Neuronal stem cell (in vitro differentiated cells): ENCODE data around the gene NEB.

ENCODE experiments used
- DNase-seq: peaks from one replicate; pipeline ENCODE4 v3.0.0-alpha.2; 2013; ENCODE audit warnings: low spot score
- H2AFZ ChIP-seq: one replicate; pipeline ENCODE4 v1.6.1; 2013; ENCODE audit warnings: mild to moderate bottlenecking, low read length, inconsistent platforms
- H2AK5ac ChIP-seq: 2 replicates; pipeline ENCODE4 v1.6.1; 2013; ENCODE audit warnings: low read depth, mild to moderate bottlenecking, inconsistent platforms, low read length, moderate library complexity, mixed read lengths
- H2BK120ac ChIP-seq: 2 replicates; pipeline ENCODE4 v1.6.1; 2013; ENCODE audit warnings: low read depth, mild to moderate bottlenecking, inconsistent platforms, low read length, moderate library complexity, mixed read lengths
- H2BK12ac ChIP-seq: one replicate; pipeline ENCODE4 v1.6.1; 2013; ENCODE audit warnings: low read length, inconsistent platforms
- H2BK15ac ChIP-seq: 2 replicates; pipeline ENCODE4 v1.6.1; 2013; ENCODE audit warnings: mild to moderate bottlenecking, low read length, inconsistent platforms, mixed read lengths
- H2BK5ac ChIP-seq: one replicate; pipeline ENCODE4 v1.6.1; 2013; ENCODE audit warnings: inconsistent platforms, mild to moderate bottlenecking, low read length, moderate library complexity
- H3K14ac ChIP-seq: one replicate; pipeline ENCODE4 v1.6.1; 2013; ENCODE audit warnings: low read length, inconsistent platforms
- H3K18ac ChIP-seq: 2 replicates; pipeline ENCODE4 v1.6.1; 2013; ENCODE audit warnings: low read length, inconsistent platforms
- H3K23ac ChIP-seq: 2 replicates; pipeline ENCODE4 v1.6.1; 2013; ENCODE audit warnings: low read depth, mild to moderate bottlenecking, mixed read lengths, low read length, inconsistent platforms; ENCODE audit not compliant: poor library complexity
- H3K27ac ChIP-seq: replicated peaks from 3 replicates; pipeline ENCODE4 v1.5.1; 2013; ENCODE audit warnings: low read length, inconsistent platforms
- H3K27me3 ChIP-seq, 3 experiments: 2 replicates each; pipeline ENCODE4 v1.6.1; 2013; ENCODE audit warnings: low read length in 3 of 3, mild to moderate bottlenecking in 2 of 3, inconsistent platforms in 1 of 3, low read depth in 1 of 3, mixed read lengths in 1 of 3, moderate library complexity in 1 of 3; ENCODE audit not compliant: control insufficient read depth in 3 of 3, insufficient read depth in 3 of 3
- H3K36me3 ChIP-seq, 2 donors: replicated peaks in 1 of 2; 2 replicates each; pipeline ENCODE4 v1.6.1; 2013; ENCODE audit warnings: low read length in 2 of 2; ENCODE audit not compliant: control insufficient read depth in 2 of 2, insufficient read depth in 2 of 2
- H3K4ac ChIP-seq: 2 replicates; pipeline ENCODE4 v1.6.1; 2013; ENCODE audit warnings: inconsistent platforms, mild to moderate bottlenecking, low read length, moderate library complexity
- H3K4me1 ChIP-seq, 2 donors: 1 replicate in 1 of 2; 2 replicates in 1 of 2; pipeline ENCODE4 v1.6.1; 2013; ENCODE audit warnings: low read length in 2 of 2, low read depth in 1 of 2; ENCODE audit not compliant: control insufficient read depth in 2 of 2, insufficient read depth in 1 of 2
- H3K4me2 ChIP-seq: one replicate; pipeline ENCODE4 v1.6.1; 2013; ENCODE audit warnings: mild to moderate bottlenecking, low read length, inconsistent platforms; ENCODE audit not compliant: insufficient read depth, poor library complexity, severe bottlenecking
- H3K4me3 ChIP-seq, 2 donors: 2 replicates each; pipeline ENCODE4 v1.5.1; 2013; ENCODE audit warnings: low read length in 2 of 2, mild to moderate bottlenecking in 2 of 2, inconsistent platforms in 1 of 2, moderate library complexity in 1 of 2
- H3K79me1 ChIP-seq: one replicate; pipeline ENCODE4 v1.6.1; 2013; ENCODE audit warnings: low read depth, mild to moderate bottlenecking, inconsistent platforms, low read length, moderate library complexity
- H3K9ac ChIP-seq: one replicate; pipeline ENCODE4 v1.6.1; 2013; ENCODE audit warnings: mild to moderate bottlenecking, low read depth, low read length, inconsistent platforms; ENCODE audit not compliant: poor library complexity
- H3K9me3 ChIP-seq, 2 donors: replicated peaks in 1 of 2; 2 replicates each; pipeline versions ENCODE3 to v1.6.1; 2013; ENCODE audit warnings: low read length in 2 of 2, mild to moderate bottlenecking in 2 of 2, inconsistent platforms in 1 of 2, low read depth in 1 of 2, mixed read lengths in 1 of 2, moderate library complexity in 1 of 2; ENCODE audit not compliant: control insufficient read depth in 2 of 2, insufficient read depth in 1 of 2
- H4K8ac ChIP-seq: one replicate; pipeline ENCODE4 v1.6.1; 2013; ENCODE audit warnings: low read depth, mild to moderate bottlenecking, inconsistent platforms, low read length, moderate library complexity
- H4K91ac ChIP-seq: one replicate; pipeline ENCODE4 v1.6.1; 2013; ENCODE audit warnings: low read length, low read depth, mild to moderate bottlenecking, inconsistent platforms; ENCODE audit not compliant: poor library complexity
- WGBS, 2 donors: extraction: QIAGEN DNeasy Blood & Tissue Kit; methylation state at CpG; one replicate each; pipeline ENCODE4 v1.1.7; 2013; ENCODE audit warnings: missing lambda C conversion rate in 2 of 2, mixed read lengths in 1 of 2; ENCODE audit not compliant: insufficient read length in 2 of 2, insufficient replicate concordance in 1 of 2; ENCODE audit errors: extremely low coverage in 2 of 2; 5-methylcytosine and 5-hydroxymethylcytosine counted together

Gene NEB

GRCh38 chr2:151729415-151729811, 4.9 kb downstream of the NEB start:
- no peak overlapping the region for H2BK15ac ChIP-seq
- H3K4me2 ChIP-seq: no peak overlapping the region
- H3K4me1 ChIP-seq: peaks cover 2% of the 10 kb centered on the region in 2 donors
- no peaks in the 10 kb centered on the region for H3K27me3 ChIP-seq
- no peak overlapping the region for H2BK120ac ChIP-seq
- no peak overlapping the region for H3K4ac ChIP-seq
- no peak overlapping the region for H2AFZ ChIP-seq
- H2AK5ac ChIP-seq: no peak overlapping the region
- no peak overlapping the region for H3K14ac ChIP-seq
- no peak overlapping the region for H4K8ac ChIP-seq
- no peak overlapping the region for H3K9ac ChIP-seq
- no peaks in the 10 kb centered on the region for H3K9me3 ChIP-seq
- no peaks in the 10 kb centered on the region for H3K79me1 ChIP-seq
- H3K4me3 ChIP-seq: no peak overlapping the region
- H3K36me3 ChIP-seq: no peaks in the 10 kb centered on the region
- H2BK12ac ChIP-seq: no peak overlapping the region
- H2BK5ac ChIP-seq: no peak overlapping the region
- WGBS, 2 donors: no CpG with 5 or more reads among the region's 3 CpGs
- no peak overlapping the region for H3K18ac ChIP-seq
- DNase-seq: no peak
- no peak overlapping the region for H3K27ac ChIP-seq
- H3K23ac ChIP-seq: no peak overlapping the region
- H4K91ac ChIP-seq: no peak overlapping the region

DNA sequence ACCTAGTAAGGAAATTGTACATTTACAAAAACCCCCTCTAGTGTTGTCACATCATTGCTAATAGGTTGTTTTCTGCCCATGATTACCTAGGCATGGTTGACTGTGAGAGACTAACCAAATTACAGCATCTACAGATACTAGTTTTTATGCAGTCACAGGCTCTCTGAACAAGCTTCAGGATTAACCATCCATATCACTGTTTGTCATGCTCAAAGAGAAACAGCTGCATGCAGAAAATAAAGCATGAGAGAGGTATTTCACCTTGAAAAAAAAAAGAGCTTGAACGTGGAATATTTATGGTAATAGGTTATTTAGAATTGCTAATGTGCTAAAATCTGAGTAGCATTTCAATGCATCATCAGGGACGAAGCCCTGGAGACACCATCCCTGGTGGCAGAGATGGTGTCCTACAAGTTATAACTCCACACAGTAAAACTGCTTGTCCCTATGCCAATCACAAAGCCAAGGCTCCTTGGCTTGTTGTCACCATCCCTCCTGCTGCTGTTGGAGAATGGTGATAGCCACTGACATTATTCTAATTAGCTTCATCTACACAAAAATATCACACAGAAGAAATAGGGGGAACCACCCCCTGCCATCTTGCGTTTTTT, 5.4 kb downstream of the NEB start:
- Histone ChIP-seq H2BK120ac (no peak overlapping the region), H3K79me1 (no peaks in the 10 kb centered on the region), H3K4me2 (no peak overlapping the region), H2BK12ac (no peak overlapping the region), H3K14ac (no peak overlapping the region), H3K36me3 (no peaks in the 10 kb centered on the region), H3K27ac (no peak overlapping the region), H3K27me3 (no peaks in the 10 kb centered on the region), H2BK5ac (no peak overlapping the region), H3K23ac (no peak overlapping the region), H2AK5ac (no peak overlapping the region), H3K9me3 (no peaks in the 10 kb centered on the region), H2AFZ (no peak overlapping the region), H3K18ac (no peak overlapping the region), H4K91ac (no peak overlapping the region), H3K4ac (no peak overlapping the region), H3K4me3 (no peak overlapping the region), H4K8ac (no peak overlapping the region), H2BK15ac (no peak overlapping the region), H3K4me1 (peaks cover 2% of the 10 kb centered on the region in 2 donors), H3K9ac (no peak overlapping the region)
- DNase-seq: no peak
- WGBS, 2 donors: no CpG with 5 or more reads among the region's 3 CpGs

- no peak overlapping the region for H2BK15ac ChIP-seq
- no peak overlapping the region for H2BK120ac ChIP-seq
- no peak overlapping the region for H2BK5ac ChIP-seq
- H3K27me3 ChIP-seq: no peaks in the 10 kb centered on the region
- no peak overlapping the region for H3K18ac ChIP-seq
- H4K91ac ChIP-seq: no peak overlapping the region
- H3K27ac ChIP-seq: no peak overlapping the region
- no peak overlapping the region for H3K4me2 ChIP-seq
- H3K4me1 ChIP-seq: peaks cover 2% of the 10 kb centered on the region in 2 donors
- H4K8ac ChIP-seq: no peak overlapping the region
- H3K14ac ChIP-seq: no peak overlapping the region
- no peak overlapping the region for H3K4me3 ChIP-seq
- no peak overlapping the region for H2AFZ ChIP-seq
- no peak overlapping the region for H2BK12ac ChIP-seq
- no peak overlapping the region for H3K23ac ChIP-seq
- DNase-seq: no peak
- no peak overlapping the region for H3K4ac ChIP-seq
- H3K9ac ChIP-seq: no peak overlapping the region
- H3K9me3 ChIP-seq: no peaks in the 10 kb centered on the region
- WGBS, 2 donors: no CpG with 5 or more reads among the region's 10 CpGs
- H3K36me3 ChIP-seq: no peaks in the 10 kb centered on the region
- no peaks in the 10 kb centered on the region for H3K79me1 ChIP-seq
- no peak overlapping the region for H2AK5ac ChIP-seq
Measured at GRCh38 chr2:151727593-151728552, 6.4 kb downstream of the NEB start.

DNA sequence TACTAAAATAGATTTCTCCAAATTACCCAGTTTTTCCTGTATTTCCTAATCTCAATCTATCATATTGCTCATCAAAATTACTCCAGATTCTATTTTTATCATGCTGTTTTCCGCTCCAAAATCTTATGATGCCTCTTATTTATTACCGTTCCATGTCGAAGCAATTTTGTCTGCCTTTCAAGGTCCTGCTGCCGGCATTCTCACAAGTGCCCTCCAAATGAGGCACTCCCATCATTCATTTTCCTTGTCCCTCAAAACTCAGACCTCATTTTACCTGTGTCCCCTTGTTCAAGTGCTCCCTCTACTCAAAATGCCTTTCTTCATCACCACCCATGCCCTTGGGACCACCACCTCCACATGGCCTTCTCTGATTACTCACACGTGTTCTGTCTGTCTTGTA, 13.1 kb downstream of the NEB start:
- no peaks in the 10 kb centered on the region for H3K36me3 ChIP-seq
- H3K27ac ChIP-seq: no peak overlapping the region
- peaks cover 0 to 3% (median 0%) of the 10 kb centered on the region in 3 experiments for H3K27me3 ChIP-seq
- no CpG with 5 or more reads among the region's 5 CpGs for WGBS, 2 donors
- no peak overlapping the region for H3K14ac ChIP-seq
- no peak overlapping the region for H2BK12ac ChIP-seq
- H2AFZ ChIP-seq: no peak overlapping the region
- H3K4me1 ChIP-seq: no peaks in the 10 kb centered on the region
- no peak overlapping the region for H4K91ac ChIP-seq
- no peak overlapping the region for H3K4me2 ChIP-seq
- no peak overlapping the region for H4K8ac ChIP-seq
- H3K4ac ChIP-seq: no peak overlapping the region
- H3K79me1 ChIP-seq: no peaks in the 10 kb centered on the region
- no peak overlapping the region for H2BK15ac ChIP-seq
- no peak overlapping the region for H3K18ac ChIP-seq
- no peaks in the 10 kb centered on the region for H3K9me3 ChIP-seq
- no peak overlapping the region for H3K4me3 ChIP-seq
- H2BK5ac ChIP-seq: no peak overlapping the region
- no peak for DNase-seq
- no peak overlapping the region for H2AK5ac ChIP-seq
- peak overlapping the region; percentile 57 for H3K9ac ChIP-seq
- no peak overlapping the region for H2BK120ac ChIP-seq
- H3K23ac ChIP-seq: no peak overlapping the region
